KMS-11 (cell line): ENCODE data around the gene SYTL3.

Experiments used
- H2AFZ ChIP-seq: fragments of 200-600 bp; sonication (generic); 2 replicates; pipeline ENCODE4 v1.6.1; 2016; ENCODE audit warnings: antibody characterized with exemption, mixed run types, low read depth
- H3K27ac ChIP-seq: fragments of 200-600 bp; sonication (generic); 2 replicates; pipeline ENCODE4 v1.6.1; 2016; ENCODE audit warnings: mild to moderate bottlenecking, mixed run types
- H3K27me3 ChIP-seq: fragments of 200-600 bp; sonication (generic); 2 replicates; pipeline ENCODE4 v1.6.1; 2017; ENCODE audit warnings: mild to moderate bottlenecking, low read depth, mixed run types, moderate library complexity; ENCODE audit not compliant: insufficient read depth
- H3K36me3 ChIP-seq: fragments of 200-600 bp; sonication (generic); 2 replicates; pipeline ENCODE4 v1.6.1; 2017; ENCODE audit warnings: mild to moderate bottlenecking, mixed run types; ENCODE audit not compliant: insufficient read depth
- H3K4me1 ChIP-seq: fragments of 200-600 bp; sonication (generic); 2 replicates; pipeline ENCODE4 v1.6.1; 2016; ENCODE audit warnings: mild to moderate bottlenecking, low read depth, mixed run types; ENCODE audit not compliant: poor library complexity, severe bottlenecking
- H3K4me2 ChIP-seq: fragments of 200-600 bp; sonication (generic); 2 replicates; pipeline ENCODE4 v1.7.0; 2016; ENCODE audit warnings: mild to moderate bottlenecking, mixed run types
- H3K4me3 ChIP-seq: fragments of 200-600 bp; sonication (generic); IDR thresholded peaks from 2 replicates; pipeline ENCODE4 v1.6.1; 2017; ENCODE audit warnings: low read depth, low read length, mixed read lengths; ENCODE audit not compliant: insufficient read depth
- H3K79me2 ChIP-seq: fragments of 200-600 bp; sonication (generic); 2 replicates; pipeline ENCODE4 v1.6.1; 2016; ENCODE audit warnings: low read depth, mixed run types; ENCODE audit not compliant: insufficient read depth
- H3K9ac ChIP-seq: fragments of 200-600 bp; sonication (generic); 2 replicates; pipeline ENCODE4 v1.6.1; 2016; ENCODE audit warnings: mild to moderate bottlenecking, mixed run types
- H4K20me1 ChIP-seq: fragments of 200-600 bp; sonication (generic); 2 replicates; pipeline ENCODE4 v1.6.1; 2016; ENCODE audit warnings: mild to moderate bottlenecking, mixed run types; ENCODE audit not compliant: insufficient read depth
- TF ChIP-seq, protein P1 (sequence below): fragments of 200-600 bp; sonication (generic); conservative IDR thresholded peaks from 2 replicates; pipeline ENCODE4 v1.6.1; 2017; ENCODE audit warnings: low read depth, mild to moderate bottlenecking, antibody characterized with exemption, low read length, moderate library complexity, mixed read lengths

SYTL3 gene

GRCh38 chr6:158684745-158685324, 35.0 kb downstream of the SYTL3 start:
- H3K27ac ChIP-seq: no peak overlapping the region
- no peaks in the 10 kb centered on the region for H3K27me3 ChIP-seq
- H4K20me1 ChIP-seq: no peaks in the 10 kb centered on the region
- H3K4me2 ChIP-seq: no peak overlapping the region
- no peaks in the 10 kb centered on the region for H3K36me3 ChIP-seq
- no peak overlapping the region for H3K4me3 ChIP-seq
- H3K4me1 ChIP-seq: peaks cover 11% of the 10 kb centered on the region
- no peak overlapping the region for H2AFZ ChIP-seq
- H3K9ac ChIP-seq: no peak overlapping the region
- TF ChIP-seq, protein P1, sequence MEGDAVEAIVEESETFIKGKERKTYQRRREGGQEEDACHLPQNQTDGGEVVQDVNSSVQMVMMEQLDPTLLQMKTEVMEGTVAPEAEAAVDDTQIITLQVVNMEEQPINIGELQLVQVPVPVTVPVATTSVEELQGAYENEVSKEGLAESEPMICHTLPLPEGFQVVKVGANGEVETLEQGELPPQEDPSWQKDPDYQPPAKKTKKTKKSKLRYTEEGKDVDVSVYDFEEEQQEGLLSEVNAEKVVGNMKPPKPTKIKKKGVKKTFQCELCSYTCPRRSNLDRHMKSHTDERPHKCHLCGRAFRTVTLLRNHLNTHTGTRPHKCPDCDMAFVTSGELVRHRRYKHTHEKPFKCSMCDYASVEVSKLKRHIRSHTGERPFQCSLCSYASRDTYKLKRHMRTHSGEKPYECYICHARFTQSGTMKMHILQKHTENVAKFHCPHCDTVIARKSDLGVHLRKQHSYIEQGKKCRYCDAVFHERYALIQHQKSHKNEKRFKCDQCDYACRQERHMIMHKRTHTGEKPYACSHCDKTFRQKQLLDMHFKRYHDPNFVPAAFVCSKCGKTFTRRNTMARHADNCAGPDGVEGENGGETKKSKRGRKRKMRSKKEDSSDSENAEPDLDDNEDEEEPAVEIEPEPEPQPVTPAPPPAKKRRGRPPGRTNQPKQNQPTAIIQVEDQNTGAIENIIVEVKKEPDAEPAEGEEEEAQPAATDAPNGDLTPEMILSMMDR: no peak
- H3K79me2 ChIP-seq: no peaks in the 10 kb centered on the region

- no peak overlapping the region for H3K4me3 ChIP-seq
- no peak overlapping the region for H3K27ac ChIP-seq
- H3K4me1 ChIP-seq: peaks cover 11% of the 10 kb centered on the region
- no peak overlapping the region for H3K9ac ChIP-seq
- TF ChIP-seq, protein P1: no peak
- H3K4me2 ChIP-seq: no peak overlapping the region
- H4K20me1 ChIP-seq: no peaks in the 10 kb centered on the region
- no peak overlapping the region for H2AFZ ChIP-seq
- no peaks in the 10 kb centered on the region for H3K79me2 ChIP-seq
- H3K36me3 ChIP-seq: no peaks in the 10 kb centered on the region
- no peaks in the 10 kb centered on the region for H3K27me3 ChIP-seq
Observed at GRCh38 chr6:158686311-158686710, 36.5 kb downstream of the SYTL3 start.

DNA sequence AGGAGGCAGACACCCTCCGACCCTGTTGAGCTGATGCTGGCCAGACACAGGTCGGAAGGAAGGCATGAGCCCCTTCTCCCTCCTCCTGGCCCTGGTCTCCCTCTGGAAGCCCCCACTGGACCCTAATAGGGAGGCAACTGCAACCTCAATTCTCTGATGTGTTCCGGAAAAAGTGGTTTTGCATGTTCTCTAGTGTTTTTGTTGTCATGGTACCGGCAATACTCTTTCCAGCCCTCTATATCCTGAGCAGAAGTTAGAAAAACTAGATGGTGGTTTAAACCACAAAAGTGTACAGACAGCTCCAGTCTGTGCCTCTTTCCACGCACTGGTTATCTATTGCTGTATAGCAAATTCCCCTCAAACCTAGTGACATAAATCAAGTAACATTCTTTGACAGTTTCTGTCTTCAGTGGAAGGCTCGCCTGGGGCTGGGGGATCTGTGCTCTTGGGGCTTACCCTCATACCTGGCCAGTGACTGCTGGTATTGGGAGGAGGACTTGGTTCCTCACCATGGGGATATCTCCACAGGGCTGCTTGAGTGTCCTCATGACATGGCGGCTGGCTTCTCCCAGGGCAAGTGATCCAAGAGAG, 37.0 kb downstream of the SYTL3 start:
- Histone ChIP-seq H3K4me3 (no peak overlapping the region), H3K4me1 (peaks cover 11% of the 10 kb centered on the region), H3K9ac (no peak overlapping the region), H3K79me2 (no peaks in the 10 kb centered on the region), H2AFZ (no peak overlapping the region), H3K36me3 (no peaks in the 10 kb centered on the region), H3K4me2 (no peak overlapping the region), H4K20me1 (no peaks in the 10 kb centered on the region), H3K27ac (no peak overlapping the region), H3K27me3 (no peaks in the 10 kb centered on the region)
- TF ChIP-seq, protein P1: no peak

- Histone ChIP-seq H3K27ac (no peak overlapping the region), H3K4me3 (no peak overlapping the region), H3K79me2 (no peaks in the 10 kb centered on the region), H4K20me1 (no peaks in the 10 kb centered on the region), H3K36me3 (no peaks in the 10 kb centered on the region), H2AFZ (no peak overlapping the region), H3K9ac (no peak overlapping the region), H3K4me2 (no peak overlapping the region), H3K27me3 (no peaks in the 10 kb centered on the region), H3K4me1 (peaks cover 11% of the 10 kb centered on the region)
- TF ChIP-seq, protein P1: no peak
Observed at GRCh38 chr6:158687506-158687905, 37.7 kb downstream of the SYTL3 start.
